GM23248 (cell line): ENCODE data around the gene PAQR4. TPM values are rescaled to one million over a fixed set of nuclear protein-coding genes. Genes with fewer than 3 reads are reported as not detected.

Experiments used
- DNase-seq: peaks from one replicate; pipeline ENCODE4 v3.0.0-alpha.2; 2015
- H2AFZ ChIP-seq: fragments of 200-600 bp; sonication (generic); 2 replicates; pipeline ENCODE4 v1.6.1; 2016; ENCODE audit warnings: antibody characterized with exemption
- H3F3A ChIP-seq: fragments of 200-600 bp; sonication (generic); 2 replicates; pipeline ENCODE4 v1.6.1; 2016; ENCODE audit warnings: mild to moderate bottlenecking, antibody characterized with exemption, mixed run types; ENCODE audit not compliant: insufficient read depth
- H3K27ac ChIP-seq: fragments of 200-600 bp; sonication (generic); 2 replicates; pipeline ENCODE4 v1.5.1; 2016; ENCODE audit warnings: mild to moderate bottlenecking
- H3K27me3 ChIP-seq: fragments of 200-600 bp; sonication (generic); replicated peaks from 2 replicates; pipeline ENCODE4 v1.6.1; 2016; ENCODE audit warnings: mild to moderate bottlenecking; ENCODE audit not compliant: insufficient read depth
- H3K36me3 ChIP-seq: fragments of 200-600 bp; sonication (generic); 2 replicates; pipeline ENCODE4 v1.6.1; 2016; ENCODE audit warnings: low read depth, mild to moderate bottlenecking
- H3K4me1 ChIP-seq: fragments of 200-600 bp; sonication (generic); 2 replicates; pipeline ENCODE4 v1.6.1; 2016; ENCODE audit warnings: mild to moderate bottlenecking; ENCODE audit not compliant: insufficient read depth
- H3K4me2 ChIP-seq: fragments of 200-600 bp; sonication (generic); one replicate; pipeline ENCODE4 v1.6.1; 2016; ENCODE audit warnings: mild to moderate bottlenecking; ENCODE audit not compliant: unreplicated experiment
- H3K4me3 ChIP-seq: fragments of 200-600 bp; sonication (generic); 2 replicates; pipeline ENCODE4 v1.5.1; 2016; ENCODE audit warnings: mild to moderate bottlenecking
- H3K79me2 ChIP-seq: fragments of 200-600 bp; sonication (generic); 2 replicates; pipeline ENCODE4 v1.6.1; 2016; ENCODE audit warnings: mild to moderate bottlenecking; ENCODE audit not compliant: insufficient read depth
- H3K9ac ChIP-seq: fragments of 200-600 bp; sonication (generic); 2 replicates; pipeline ENCODE4 v1.6.1; 2016; ENCODE audit warnings: mild to moderate bottlenecking
- H3K9me2 ChIP-seq: fragments of 200-600 bp; sonication (generic); 2 replicates; pipeline ENCODE4 v1.6.1; 2016; ENCODE audit warnings: mixed run types, mild to moderate bottlenecking, moderate library complexity; ENCODE audit not compliant: insufficient read depth
- H3K9me3 ChIP-seq: fragments of 200-600 bp; sonication (generic); one replicate; pipeline ENCODE4 v1.6.1; 2017; ENCODE audit warnings: low read depth
- H4K20me1 ChIP-seq: fragments of 200-600 bp; sonication (generic); 2 replicates; pipeline ENCODE4 v1.6.0; 2016; ENCODE audit not compliant: insufficient read depth
- EZH2 ChIP-seq: fragments of 200-600 bp; sonication (generic); IDR thresholded peaks from 2 replicates; pipeline ENCODE4 v1.6.1; 2018; ENCODE audit warnings: antibody characterized with exemption, mild to moderate bottlenecking; ENCODE audit not compliant: insufficient read depth, poor library complexity, severe bottlenecking
- EZH2phosphoT487 ChIP-seq: fragments of 200-600 bp; sonication (generic); IDR thresholded peaks from 2 replicates; pipeline ENCODE4 v1.6.1; 2018; ENCODE audit warnings: antibody characterized with exemption, moderate library complexity, mild to moderate bottlenecking, low read depth; ENCODE audit not compliant: insufficient read depth
- WGBS, 2 experiments: methylation state at CpG; one replicate each; pipeline ENCODE4 v1.1.6; 2015 to 2017; ENCODE audit warnings: low lambda C conversion rate in 2 of 2, low coverage in 1 of 2; ENCODE audit errors: missing lambda C conversion rate in 2 of 2; 5-methylcytosine and 5-hydroxymethylcytosine counted together
- in situ Hi-C: fragments of 300-500 bp; cut with MboI; formaldehyde crosslinking; loops from 2 replicates; pipeline ENCODE4 v1.15.0; 2020
- polyA plus RNA-seq: library from polyadenylated mRNA; unstranded; fragments of >200 nt; fragmentation: Nextera tagmentation; extraction: Ambion mirVana; gene quantifications from 2 replicates; pipeline ENCODE4 v1.2.1, GENCODE V29; 2016
- total RNA-seq: library from RNA; depleted of rRNA; stranded (reverse); fragments of >200 nt; shearing (Covaris generic); gene quantifications from 2 replicates; pipeline ENCODE4 v1.2.3, GENCODE V29; 2014

PAQR4 gene
- total and polyA plus RNA-seq, 2 experiments from 2014 or later, result 5.1 to 7.7 TPM

- H3K4me1 ChIP-seq, result no peaks in the 10 kb centered on the region
- no peak overlapping the region for H3K4me2 ChIP-seq
- WGBS, 2 experiments, result 37 to 56% methylated on average over 9 to 10 of the region's 11 CpGs
- no peak overlapping the region for H2AFZ ChIP-seq
- no peaks in the 10 kb centered on the region for H3F3A ChIP-seq
- no peaks in the 10 kb centered on the region for H4K20me1 ChIP-seq
- DNase-seq, result no peak
- H3K36me3 ChIP-seq, result no peaks in the 10 kb centered on the region
- no peak overlapping the region for H3K9ac ChIP-seq
- H3K27me3 ChIP-seq, result peaks cover 17% of the 10 kb centered on the region
- in situ Hi-C loops, result no loop called here
- no peaks in the 10 kb centered on the region for H3K9me3 ChIP-seq
- H3K4me3 ChIP-seq, result no peak overlapping the region
- no peaks in the 10 kb centered on the region for H3K9me2 ChIP-seq
- TF ChIP-seq EZH2phosphoT487 (no peak), EZH2 (no peak)
- no peak overlapping the region for H3K27ac ChIP-seq
- H3K79me2 ChIP-seq, result no peaks in the 10 kb centered on the region
Measured at GRCh38 chr16:2952679-2953078, 16.5 kb upstream of the PAQR4 start.

- Histone ChIP-seq H3K9me2 (no peaks in the 10 kb centered on the region), H3K27me3 (peaks cover 17% of the 10 kb centered on the region), H2AFZ (no peak overlapping the region), H3F3A (no peaks in the 10 kb centered on the region), H3K36me3 (no peaks in the 10 kb centered on the region), H4K20me1 (no peaks in the 10 kb centered on the region), H3K4me3 (no peak overlapping the region), H3K9me3 (no peaks in the 10 kb centered on the region), H3K79me2 (no peaks in the 10 kb centered on the region), H3K4me2 (no peak overlapping the region), H3K9ac (no peak overlapping the region), H3K4me1 (no peaks in the 10 kb centered on the region), H3K27ac (no peak overlapping the region)
- TF ChIP-seq EZH2, result no peak
- TF ChIP-seq EZH2phosphoT487, result no peak
- in situ Hi-C loops, result no loop called here
- no peak for DNase-seq
- 19 to 24% methylated on average over 30 to 31 of the region's 31 CpGs for WGBS, 2 experiments
Measured at GRCh38 chr16:2953706-2954627, 15.2 kb upstream of the PAQR4 start.

DNA sequence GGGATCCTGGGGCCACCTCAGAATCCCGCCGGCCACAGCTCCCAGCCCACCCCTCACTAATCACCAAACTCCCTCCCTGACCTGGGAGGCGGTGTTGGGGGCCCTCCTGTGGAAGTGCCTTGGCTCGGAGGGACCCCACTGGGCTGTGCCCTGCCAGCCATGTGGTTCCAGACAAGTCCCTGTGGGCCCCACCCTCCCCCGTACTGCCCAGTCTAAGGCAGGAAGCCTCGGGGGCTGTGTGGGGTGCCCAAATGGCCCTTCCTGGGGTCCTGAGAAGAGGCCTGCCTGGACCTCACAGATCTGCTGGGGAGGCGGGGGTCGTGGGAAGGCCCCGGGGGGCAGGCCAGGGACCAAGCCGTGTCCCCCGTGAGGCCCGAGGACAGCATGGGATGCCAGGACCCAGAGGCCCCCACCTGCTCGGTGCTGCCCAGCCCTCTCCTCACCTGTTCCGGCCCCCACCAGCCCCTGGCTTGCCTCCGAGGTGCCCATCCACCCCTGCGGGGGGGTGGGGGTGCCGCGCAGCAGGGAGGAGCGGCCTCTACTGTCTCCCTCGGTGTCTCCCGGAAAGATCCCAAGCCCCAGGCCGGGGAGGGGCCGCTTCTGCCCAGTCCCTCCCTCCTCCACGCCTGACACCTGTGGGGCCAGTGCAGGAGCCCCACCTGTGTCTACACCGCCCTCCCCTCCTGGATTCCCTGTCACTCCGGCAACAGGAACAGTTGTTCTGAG is 14.3 kb upstream of the PAQR4 start:
- in situ Hi-C loops, result no loop called here
- Histone ChIP-seq H3K36me3 (no peaks in the 10 kb centered on the region), H3K9me3 (no peaks in the 10 kb centered on the region), H3K27ac (no peak overlapping the region), H3F3A (no peaks in the 10 kb centered on the region), H3K9ac (no peak overlapping the region), H3K79me2 (no peaks in the 10 kb centered on the region), H3K4me1 (no peaks in the 10 kb centered on the region), H3K4me2 (no peak overlapping the region), H3K9me2 (no peaks in the 10 kb centered on the region), H2AFZ (no peak overlapping the region), H3K4me3 (no peak overlapping the region), H3K27me3 (peaks cover 17% of the 10 kb centered on the region), H4K20me1 (no peaks in the 10 kb centered on the region)
- TF ChIP-seq EZH2 (no peak), EZH2phosphoT487 (no peak)
- 35 to 54% methylated on average over 17 to 22 of the region's 26 CpGs for WGBS, 2 experiments
- no peak for DNase-seq

DNA sequence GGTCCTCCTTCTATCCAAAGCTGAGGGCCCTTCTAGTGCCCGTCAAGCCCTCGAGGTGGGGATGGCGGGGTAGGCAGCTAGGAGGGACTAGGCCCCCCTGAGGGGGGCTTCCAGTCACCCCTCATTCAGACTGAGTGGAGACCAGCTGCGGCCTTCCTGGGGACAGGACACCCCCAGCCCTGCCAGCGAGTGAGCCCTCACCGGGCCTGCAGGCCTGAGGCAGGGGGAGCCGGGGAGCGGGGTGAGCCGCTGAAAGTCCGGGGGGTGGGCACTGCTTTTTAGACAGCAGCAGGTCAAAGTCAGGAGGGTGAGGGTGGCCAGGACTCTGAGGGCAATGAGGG is 13.7 kb upstream of the PAQR4 start:
- Histone ChIP-seq H3K36me3 (no peaks in the 10 kb centered on the region), H3K9me2 (no peaks in the 10 kb centered on the region), H4K20me1 (no peaks in the 10 kb centered on the region), H3K79me2 (no peaks in the 10 kb centered on the region), H3K27ac (no peak overlapping the region), H3K27me3 (peaks cover 17% of the 10 kb centered on the region), H3K4me1 (no peaks in the 10 kb centered on the region), H3F3A (no peaks in the 10 kb centered on the region), H3K9ac (no peak overlapping the region), H3K4me2 (no peak overlapping the region), H3K9me3 (no peaks in the 10 kb centered on the region), H2AFZ (no peak overlapping the region), H3K4me3 (no peak overlapping the region)
- WGBS, 2 experiments, result 41 to 57% methylated on average over 8 to 10 of the region's 10 CpGs
- in situ Hi-C loops, result no loop called here
- TF ChIP-seq EZH2phosphoT487 (no peak), EZH2 (no peak)
- DNase-seq, result no peak
